Left cardiac atrium (tissue), 4 donors: ENCODE results near the gene CRYBA1. TPM values are rescaled to one million over a fixed set of nuclear protein-coding genes. Genes with fewer than 3 reads are reported as not detected.

Experiments
- ATAC-seq, 2 donors: fragments of 200-7000 bp; cut with Tn5 transposase; one replicate each; pipeline ENCODE4 v1.9.1; 2020; ENCODE audit warnings: mild to moderate bottlenecking in 2 of 2, moderate library complexity in 2 of 2
- DNase-seq: peaks from one replicate; pipeline ENCODE4 v3.0.0-alpha.2; 2020
- intact Hi-C, 2 donors: fragments of 100-400 bp; cut with DNase I; formaldehyde crosslinking; loops; one replicate each; pipeline versions ENCODE4 v1.14.1 to v1.15.1; 2022 to 2023
- total RNA-seq, 2 donors: library from RNA; stranded (reverse); fragmentation: NEBNext Ultra II Directional; extraction: Animal tissue kit (Norgen Biotek cat#: 25700); gene quantifications; one replicate each; pipeline ENCODE4 v1.2.1, GENCODE V29; 2021
- donor health status: DM: no; HTN: yes; CAD: no.
- donor health status: DM: no; HTN: yes; CAD: no; lungs with severe emphysema.
- donor health status: DM: yes; HTN: yes; CAD: no.
- donor health status: Dilated cardiomyopathy.

The CRYBA1 gene
- total RNA-seq, 2 donors from 2014 or later, result not detected

DNA sequence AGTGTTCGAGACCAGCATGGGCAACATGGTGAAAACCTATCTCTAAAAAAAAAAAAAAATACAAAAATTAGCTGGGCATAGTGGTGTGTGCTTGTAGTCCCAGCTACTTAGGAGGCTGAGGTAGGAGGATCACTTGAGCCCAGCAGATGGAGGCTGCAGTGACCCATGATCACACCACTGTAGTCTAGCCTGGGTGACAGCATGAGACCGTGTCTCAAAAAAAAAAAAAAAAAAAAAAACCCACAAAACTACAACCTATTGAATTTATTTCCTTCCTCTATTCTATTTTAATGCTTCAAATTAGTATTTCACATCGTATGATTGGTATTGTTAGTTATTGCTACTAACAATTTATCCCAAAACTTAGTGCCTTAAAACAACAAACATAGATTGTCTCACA is 56.7 kb downstream of the CRYBA1 start:
- intact Hi-C loops, result no loop called here
- ATAC-seq (no peak), DNase-seq (no peak)

Other genes starting within 250 kb of the CRYBA1 start
- under 1 TPM; 0.12 to 0.31 TPM for gene SEZ6, start 240.8 kb upstream of the CRYBA1 start, total RNA-seq
- gene PIPOX, start 203.7 kb upstream of the CRYBA1 start, total RNA-seq, result under 1 TPM; 0.55 to 0.91 TPM
- 100 to 1,000 TPM; 179 to 190 TPM for gene MYO18A, start 66.5 kb upstream of the CRYBA1 start, total RNA-seq
- gene NUFIP2, start 47.3 kb downstream of the CRYBA1 start, total RNA-seq, result 10 to 100 TPM; 31.8 to 48.3 TPM
- 10 to 100 TPM; 47.2 to 59.1 TPM for gene TAOK1, start 143.5 kb downstream of the CRYBA1 start, total RNA-seq